Hepatocyte (in vitro differentiated cells): ENCODE data around the gene ATXN1.

Experiments
- CTCF ChIP-seq: fragments of 200-600 bp; sonication (generic); IDR thresholded peaks from 2 replicates; pipeline ENCODE4 v1.5.1; 2016; ENCODE audit warnings: antibody characterized with exemption, mild to moderate bottlenecking; ENCODE audit not compliant: poor library complexity
- EZH2phosphoT487 ChIP-seq: fragments of 200-600 bp; sonication (generic); IDR thresholded peaks from one replicate; pipeline ENCODE4 v1.6.1; 2018; ENCODE audit warnings: antibody characterized with exemption, mild to moderate bottlenecking, low read depth, moderate library complexity; ENCODE audit not compliant: unreplicated experiment, severe bottlenecking

GRCh38 chr6:16750566-16750965 lies 10.7 kb downstream of the ATXN1 start:
- TF ChIP-seq CTCF (no peak), EZH2phosphoT487 (no peak)
